Measurements from ENCODE around the gene INSYN2B.

INSYN2B gene

DNA sequence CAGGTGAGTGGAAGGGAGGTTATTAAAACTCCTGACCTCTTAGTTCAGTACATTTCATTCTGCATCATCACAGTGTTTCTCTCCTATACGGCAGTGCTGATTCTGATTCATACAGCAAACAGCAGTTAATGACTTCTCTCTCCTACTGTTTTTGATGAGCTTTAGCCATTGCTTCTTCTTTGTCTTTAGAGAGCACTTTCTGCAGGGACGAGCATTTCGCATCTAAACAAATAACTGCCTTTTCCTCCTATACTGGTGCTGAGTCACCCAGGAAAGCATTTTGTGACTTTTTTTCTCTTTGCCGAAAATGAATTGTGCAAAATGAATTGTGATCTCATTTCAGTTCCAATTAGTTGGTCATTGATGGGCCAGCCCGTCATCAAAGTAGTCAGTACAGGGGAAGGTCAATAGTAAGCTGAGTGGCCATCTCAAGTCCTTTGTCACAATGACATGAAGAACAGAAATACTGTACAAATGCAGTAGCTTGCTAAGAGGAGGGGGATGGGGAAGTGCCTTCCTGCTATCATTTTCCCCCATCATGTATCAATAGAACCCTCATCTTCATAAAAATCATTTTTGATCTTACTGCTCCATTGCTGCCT lies 98.5 kb downstream of the INSYN2B start:
- FAIRE-seq, result no peak

DNA sequence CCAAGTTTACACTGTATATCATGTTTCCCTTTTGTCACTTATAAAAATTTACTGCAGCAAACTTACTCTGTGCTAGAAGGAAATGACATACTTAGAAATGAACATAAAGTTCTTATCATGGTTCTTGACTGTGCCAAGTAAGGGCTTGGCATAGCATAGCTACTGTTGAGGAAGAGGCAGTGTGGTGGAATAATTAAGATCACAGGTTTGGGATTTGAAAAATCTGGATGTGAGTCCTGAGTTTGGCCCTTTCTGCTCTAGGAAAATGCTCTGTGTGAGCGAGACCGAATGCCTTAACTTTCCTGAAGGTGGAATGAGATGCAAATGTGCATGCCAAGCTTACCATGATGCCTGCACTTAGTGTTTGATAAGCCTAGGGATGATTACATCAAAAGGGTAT lies 99.5 kb downstream of the INSYN2B start:
- FAIRE-seq, result no peak

DNA sequence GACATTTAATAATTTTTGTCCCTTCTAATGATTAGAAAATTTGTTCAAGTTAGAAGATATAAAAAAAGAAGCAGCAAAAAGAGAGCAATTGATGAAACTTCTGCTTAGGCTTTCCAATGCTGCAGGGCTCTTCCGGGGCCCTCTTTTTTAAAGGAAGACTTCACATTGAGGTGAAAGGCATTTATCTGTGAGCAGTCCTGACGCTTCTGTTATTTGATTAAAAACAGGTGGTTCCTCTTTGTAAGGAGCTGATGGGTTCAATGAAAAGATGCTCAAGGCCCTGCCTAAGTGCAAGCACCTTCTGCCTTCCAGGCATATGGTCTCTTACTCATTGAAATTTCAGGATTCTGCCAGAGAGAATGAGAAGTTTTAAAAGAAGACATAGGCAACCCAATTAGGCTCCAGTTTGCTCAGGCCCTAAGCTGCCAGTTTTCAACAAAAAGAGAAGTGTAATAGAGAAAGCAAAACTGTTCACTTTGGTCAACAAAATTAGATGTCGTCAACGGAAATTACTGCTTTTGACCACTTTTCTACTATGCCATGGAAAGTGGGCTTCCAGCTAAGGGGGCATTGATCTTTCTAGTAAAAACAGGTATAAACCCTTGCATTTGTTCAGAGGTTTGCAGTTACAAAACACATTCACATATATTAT lies 100.2 kb downstream of the INSYN2B start:
- FAIRE-seq, result no peak

DNA sequence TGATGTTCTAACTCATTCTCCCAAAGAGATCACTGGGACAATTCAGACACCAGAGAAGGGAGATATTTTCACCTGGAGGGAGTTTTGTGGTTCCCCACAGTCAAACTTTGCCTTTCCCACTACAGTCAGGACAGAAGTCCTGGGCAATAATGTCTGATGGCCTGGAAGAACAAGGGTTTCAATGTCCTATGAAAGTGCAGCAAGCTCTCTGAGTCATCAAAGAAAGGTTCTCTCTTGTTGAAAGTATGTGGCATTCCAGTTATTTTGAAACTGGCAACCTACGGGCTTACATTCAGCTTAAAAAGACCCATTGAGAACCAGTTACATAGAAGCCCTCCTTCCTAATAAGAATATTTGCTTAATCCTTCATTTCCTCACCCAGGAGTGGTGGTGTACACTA lies 103.9 kb downstream of the INSYN2B start:
- FAIRE-seq, result no peak

DNA sequence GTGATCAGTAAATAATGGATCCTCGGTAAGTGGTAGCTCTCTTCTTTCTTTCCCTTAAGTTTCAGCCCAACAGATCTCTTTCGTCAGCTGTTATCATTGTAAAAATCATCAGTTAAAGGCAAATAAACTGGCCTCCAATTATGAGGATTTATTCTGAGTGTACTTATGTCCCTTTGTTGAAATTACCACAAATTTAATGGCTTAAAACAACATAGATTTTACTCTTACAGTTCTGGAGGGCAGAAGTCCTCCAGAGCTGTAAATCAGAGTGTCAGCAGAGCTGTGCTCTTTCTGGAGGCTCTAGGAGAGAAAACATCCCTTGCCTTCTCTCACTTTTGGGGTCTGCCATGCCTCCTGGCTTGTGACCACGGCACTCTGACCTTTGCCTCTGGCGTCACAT lies 104.6 kb downstream of the INSYN2B start:
- no peak for FAIRE-seq

DNA sequence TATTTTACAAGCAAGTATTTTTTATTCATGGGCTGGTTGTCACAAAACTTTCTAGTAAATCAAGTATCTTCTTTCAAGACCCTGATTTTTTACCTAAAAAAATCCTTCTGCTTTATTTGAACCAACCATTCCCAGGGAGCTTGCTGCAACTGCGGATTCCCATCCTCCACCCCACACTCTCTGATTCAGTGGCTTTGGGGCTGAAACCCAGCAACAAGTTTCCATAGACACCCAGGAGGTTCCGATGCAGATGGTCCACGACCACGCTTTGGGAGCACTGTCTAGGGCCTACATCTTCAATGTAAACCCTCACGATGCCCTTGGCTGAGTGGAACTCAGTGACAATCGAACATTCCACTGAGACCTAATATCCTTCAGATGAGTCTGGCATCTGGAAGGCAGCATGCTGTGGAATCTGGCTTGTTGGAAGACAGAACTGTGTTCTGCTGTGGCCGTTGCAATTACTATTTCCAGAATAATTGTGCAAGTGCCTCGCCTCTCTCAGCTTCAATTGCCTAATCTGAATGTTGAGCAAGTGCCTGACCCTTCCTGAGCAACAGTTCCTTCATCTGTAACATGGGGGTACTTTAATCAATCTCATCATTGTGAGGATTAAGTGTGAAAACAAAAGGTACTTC lies 105.1 kb downstream of the INSYN2B start:
- no peak for FAIRE-seq

DNA sequence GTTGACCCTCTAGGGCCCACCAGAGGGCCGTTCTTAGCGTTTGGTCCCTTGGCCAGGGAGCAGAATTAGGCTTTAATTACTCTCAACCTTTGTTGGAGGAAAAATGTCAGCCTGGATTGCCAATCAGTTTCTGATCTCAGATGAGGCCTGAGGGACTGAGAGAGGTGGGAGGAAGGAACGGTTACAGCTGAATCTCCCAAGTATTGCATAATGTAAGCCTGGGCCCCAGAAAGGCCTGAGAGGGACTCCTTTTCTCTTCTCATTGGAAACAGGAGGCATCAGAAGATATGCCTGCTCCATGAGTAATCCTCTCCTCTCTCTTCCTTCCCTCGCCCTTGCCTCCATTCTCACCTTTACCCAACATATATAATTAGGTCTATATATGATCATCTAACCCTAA lies 105.7 kb downstream of the INSYN2B start:
- no peak for FAIRE-seq

DNA sequence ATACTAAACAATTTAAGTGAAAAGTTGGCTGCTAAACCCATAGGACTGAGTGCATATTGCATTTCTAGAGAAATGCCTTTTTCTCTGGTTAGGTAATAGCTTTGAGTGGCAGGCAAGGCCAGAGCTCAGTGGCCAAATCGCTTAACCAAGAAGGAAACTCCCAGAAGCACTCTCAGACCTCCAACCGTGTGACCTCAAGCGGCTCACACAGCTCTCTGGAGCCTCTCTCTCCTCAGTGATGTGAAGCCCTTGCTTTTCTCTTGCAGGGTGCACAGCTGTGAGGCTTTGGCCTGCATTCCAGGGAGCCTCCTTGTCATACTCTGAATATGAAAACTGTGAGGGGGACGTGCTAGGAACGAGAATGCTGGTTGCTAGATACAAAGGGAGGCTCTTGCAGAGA lies 106.7 kb downstream of the INSYN2B start:
- no peak for FAIRE-seq

DNA sequence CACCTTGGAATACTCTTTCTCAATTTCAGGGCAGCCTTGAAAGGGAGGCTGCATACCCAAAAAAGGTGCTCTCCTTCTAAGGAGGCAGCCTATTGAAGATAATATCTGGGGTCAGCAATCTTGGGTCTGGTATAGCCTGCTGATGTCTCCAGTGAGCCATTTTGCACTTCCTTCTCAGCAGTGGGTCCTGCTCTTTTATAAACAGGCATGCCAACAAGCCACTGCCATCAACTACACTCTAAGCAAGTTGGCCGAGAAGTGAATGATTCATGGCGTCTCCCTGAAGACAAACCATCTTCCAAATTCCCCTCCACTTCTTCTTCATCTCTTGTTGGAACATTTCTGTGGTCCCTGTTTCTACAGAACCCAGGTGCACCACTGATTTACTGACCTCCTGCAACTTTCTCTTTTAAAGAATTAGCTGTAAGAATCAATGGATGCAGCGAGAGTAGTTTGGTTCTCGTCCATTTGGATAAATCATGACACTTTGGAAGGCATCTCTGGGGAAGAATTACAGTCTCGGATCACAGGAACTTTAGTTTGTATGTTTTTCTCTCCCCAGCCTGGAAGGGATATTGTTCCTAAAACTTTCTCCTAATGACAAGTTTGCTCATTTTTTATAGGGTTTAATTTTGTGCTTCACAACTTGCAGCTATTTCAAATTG lies 108.3 kb downstream of the INSYN2B start:
- no peak for FAIRE-seq

DNA sequence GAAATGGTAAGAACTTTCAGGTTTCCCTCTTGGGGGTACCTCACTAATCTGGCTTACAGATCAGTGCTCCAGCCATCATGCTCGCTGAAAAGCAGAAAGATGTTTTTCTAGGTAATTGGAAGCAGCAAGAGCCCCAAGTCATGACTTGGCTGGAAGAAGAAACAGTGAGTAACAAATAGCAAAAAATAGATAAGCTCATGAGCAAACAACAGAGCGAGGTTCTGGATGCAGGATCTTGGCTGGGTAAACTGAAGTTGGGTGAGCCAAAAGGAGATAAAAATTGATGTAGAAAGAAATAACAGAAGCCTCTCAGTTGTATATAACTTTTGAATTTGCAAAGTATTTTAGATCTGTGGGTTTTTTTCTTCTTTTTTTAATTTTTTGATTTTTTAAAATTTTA lies 110.1 kb downstream of the INSYN2B start:
- no peak for FAIRE-seq

DNA sequence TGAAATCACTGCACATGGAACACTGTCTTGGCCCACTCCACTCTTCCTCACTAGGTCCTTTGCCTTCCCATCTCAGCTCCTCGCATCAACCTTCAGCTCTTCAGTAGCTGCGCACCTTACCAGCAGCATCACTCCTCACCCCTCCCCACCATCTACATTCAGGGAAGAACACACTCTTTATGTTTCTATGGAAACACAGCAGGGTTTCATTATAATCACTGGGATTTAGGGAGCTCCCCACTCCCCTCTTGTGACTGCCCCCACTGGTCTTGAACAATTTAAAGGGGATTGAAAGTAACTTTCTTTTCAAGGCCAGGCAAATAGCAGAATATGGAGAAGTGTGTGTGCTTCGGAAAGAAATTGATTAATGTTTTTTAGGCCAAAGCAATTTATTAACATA lies 111.2 kb downstream of the INSYN2B start:
- FAIRE-seq, result no peak

DNA sequence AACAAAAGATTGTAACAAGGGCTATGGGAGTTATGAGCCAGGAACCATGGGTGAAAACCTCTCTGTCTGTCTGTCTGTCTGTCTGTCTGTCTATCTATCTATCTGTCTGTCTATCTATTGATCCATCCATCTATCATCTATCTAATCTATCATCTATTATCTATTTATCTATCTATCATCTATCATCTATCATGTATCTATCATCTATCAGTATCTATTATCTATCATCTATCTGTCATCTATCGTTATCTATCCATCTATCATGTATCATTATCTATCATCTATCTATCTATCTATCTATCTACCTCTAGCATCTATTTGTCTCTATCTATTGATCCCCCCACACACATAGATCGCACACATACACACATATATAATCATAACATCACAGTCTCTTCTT lies 112.9 kb downstream of the INSYN2B start:
- FAIRE-seq, result no peak

DNA sequence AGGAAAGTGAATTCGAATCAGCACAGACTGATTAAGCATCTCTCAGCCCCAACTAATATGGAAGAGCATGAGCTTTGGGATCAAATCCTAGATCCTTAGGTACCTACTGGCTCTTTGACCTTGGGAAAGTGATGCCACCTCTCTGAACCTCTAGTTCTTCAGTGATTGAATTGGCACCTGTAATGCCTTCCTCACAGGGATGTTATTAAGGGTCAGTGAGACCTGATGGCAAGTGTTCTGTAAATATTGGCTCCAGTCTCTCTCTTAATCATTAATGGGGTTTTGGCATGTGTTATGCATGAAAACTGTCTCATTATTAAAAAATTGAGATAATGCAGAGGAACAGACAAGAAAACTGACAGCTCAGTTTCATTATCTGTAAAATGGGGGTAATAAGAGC lies 115.8 kb downstream of the INSYN2B start:
- FAIRE-seq, result no peak

DNA sequence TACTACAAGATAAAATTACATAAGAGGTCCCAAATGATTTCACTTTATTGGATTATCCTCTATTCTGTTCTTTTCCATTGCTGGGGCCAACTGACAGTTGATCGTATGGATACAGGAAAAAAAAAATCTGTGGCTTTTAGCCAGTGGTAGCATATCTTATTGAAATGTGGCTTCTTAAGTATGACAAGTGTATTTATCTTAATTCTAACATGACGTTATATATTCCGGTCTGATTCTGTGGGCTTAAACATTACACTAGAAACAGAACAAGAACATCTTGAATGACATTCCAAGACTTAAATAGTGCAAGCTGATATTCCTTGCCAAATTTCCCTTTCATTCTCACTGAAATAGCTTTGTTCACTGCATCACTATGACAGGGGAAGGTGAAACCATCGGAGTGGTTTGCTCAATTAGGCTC lies 117.9 kb downstream of the INSYN2B start:
- no peak for FAIRE-seq

DNA sequence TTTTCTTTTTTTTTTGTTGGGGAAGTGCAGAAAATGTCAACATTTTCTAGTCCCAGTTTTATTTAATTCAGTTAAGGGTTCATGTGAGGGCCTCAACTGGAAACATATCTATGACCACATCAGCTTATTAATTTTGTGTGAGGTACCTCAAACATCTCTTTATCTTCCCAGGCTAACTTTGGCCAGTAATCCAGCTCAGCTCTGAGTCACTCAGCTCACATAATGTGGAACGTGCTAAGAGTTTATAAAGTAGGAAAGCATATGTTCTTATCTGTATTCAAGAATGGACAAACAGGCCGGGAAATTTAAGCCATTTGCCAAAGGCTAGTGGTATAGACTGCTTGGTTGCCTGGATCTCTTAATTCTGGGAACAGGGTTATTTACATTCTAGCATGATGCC lies 118.4 kb downstream of the INSYN2B start:
- no peak for FAIRE-seq

DNA sequence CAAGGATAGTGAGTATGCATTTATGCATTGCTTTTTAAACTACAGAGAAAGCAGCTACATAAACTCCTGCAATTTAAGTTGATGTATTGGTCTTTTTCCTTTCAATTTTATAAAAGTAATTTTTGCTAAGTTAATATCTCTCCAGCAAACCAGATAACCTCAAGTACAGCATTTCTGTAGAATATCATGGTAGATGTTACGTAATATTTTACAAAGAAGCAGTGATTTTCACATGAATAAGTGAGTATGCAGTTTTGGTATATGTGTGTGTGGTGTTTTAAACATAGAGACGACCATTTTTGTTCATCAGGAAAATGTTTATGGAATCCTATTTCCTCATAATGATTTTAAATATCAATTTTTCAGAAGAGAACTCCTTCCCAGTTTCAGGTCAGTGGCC lies 118.9 kb downstream of the INSYN2B start:
- FAIRE-seq, result no peak

DNA sequence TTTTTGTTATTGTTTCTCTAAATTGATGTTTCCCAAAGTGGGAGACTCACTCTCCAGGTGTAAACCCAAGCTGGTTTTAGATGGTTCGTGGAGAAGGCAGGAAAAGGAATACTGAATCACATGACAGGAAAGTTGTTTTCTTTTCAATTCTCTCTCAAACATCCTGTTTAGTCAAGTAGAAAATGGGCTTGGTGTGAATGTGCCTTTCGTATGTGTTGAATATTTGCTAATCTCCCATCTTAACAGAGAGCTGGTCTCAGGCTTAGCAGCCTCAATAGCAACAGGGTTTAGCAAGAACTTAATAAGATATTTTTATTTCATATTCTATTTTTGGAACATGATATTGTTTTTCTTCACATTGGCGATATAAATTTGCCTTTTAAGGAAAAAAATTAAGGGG lies 119.7 kb downstream of the INSYN2B start:
- no peak for FAIRE-seq

DNA sequence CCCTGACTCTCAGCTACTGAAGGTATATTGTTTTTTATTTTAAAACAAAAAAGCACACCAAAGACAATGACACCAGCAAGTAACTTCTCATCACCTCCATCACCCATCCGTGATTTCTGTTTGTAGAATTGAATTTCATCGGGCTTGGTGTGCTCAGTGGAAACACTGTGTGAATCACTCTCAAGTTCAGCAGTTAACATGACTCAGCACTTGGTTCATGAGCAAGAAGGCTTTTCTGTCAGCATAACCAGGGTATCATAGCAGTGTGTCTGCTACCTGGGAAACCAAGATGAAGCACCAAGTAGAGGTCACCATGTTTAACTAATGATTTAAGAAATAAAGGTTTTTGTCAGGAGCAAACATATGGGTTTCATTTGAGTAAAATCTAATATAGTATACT lies 123.7 kb downstream of the INSYN2B start:
- no peak for FAIRE-seq

DNA sequence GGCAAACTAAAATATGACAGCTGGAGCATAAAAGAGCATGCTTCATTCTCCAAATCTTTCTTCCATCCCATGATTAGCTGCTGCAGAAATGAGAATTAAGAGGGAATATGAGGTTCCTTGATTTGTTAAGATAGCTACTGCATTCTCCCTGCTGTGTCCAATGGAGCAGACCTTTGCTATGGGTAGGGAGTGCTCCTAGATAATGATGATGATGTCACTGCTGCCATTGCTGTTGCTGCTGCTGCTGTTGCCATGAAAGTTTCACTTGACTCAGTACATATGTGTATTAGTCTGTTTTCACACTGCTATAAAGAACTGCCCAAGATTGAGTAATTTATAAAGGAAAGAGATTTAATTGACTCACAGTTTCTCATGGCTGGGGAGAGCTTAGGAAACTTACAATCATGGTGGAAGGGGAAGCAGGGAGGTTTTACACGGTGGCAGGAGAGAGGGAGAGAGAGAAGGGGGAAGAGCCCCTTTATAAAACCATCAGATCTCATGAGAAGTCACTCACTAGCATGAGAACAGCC lies 128.9 kb downstream of the INSYN2B start:
- no peak for FAIRE-seq

DNA sequence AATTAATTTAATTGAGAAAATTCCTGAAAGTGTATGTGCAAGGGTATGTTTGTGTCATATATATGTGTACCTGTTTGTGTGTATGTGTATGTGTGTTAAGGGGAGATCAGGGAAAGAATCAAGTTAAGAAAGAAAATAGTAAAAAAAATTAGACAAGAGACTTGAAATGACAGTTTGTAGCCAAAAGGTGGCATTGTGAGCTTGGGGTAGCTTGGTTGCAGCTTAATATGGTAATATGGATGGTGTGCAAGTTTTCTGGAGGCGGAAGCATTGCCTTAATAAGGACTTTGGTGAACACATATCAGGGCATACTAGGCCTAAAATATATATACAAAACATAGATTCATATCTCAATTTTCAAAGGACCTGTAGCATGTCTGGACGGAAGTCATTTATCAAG lies 129.9 kb downstream of the INSYN2B start:
- FAIRE-seq, result no peak

DNA sequence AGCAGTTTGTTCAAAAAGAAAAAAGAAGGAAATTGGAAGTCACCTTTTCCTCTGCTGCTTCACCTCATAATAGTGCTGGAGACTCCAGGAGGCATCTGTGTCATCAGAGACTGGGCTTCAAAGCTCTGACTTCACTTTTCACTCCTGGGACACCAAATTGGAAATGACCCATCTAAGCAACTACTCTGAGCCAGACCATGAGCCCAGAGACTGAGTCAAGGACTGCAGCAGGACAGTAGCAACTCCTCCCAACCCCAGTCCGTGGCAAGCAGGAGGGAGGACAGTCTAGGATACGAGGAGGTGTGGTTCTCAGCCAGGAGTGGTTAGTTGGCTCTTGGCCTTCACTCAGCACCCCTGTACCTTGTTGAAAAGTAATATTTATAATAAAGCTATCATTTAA lies 131.5 kb downstream of the INSYN2B start:
- FAIRE-seq, result no peak

DNA sequence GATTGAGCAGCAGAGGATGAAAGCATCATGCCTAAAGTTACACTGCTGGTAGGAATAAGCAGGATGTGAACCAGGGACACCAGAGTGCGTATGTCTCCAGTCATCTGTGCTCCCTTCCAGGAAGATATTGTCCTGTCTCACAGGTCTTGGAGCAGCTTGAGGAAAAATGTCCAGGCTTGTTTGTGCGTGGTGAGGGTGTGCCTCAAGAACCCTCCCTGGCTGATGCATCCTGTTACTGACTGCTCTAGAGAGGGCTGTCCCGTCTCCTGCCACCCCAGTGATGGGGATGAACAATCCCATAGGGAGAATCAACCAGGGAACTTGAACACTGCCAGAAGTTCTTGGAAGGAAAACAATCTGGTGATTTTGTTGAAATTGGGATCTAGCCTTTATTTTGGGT lies 132.0 kb downstream of the INSYN2B start:
- FAIRE-seq, result no peak

DNA sequence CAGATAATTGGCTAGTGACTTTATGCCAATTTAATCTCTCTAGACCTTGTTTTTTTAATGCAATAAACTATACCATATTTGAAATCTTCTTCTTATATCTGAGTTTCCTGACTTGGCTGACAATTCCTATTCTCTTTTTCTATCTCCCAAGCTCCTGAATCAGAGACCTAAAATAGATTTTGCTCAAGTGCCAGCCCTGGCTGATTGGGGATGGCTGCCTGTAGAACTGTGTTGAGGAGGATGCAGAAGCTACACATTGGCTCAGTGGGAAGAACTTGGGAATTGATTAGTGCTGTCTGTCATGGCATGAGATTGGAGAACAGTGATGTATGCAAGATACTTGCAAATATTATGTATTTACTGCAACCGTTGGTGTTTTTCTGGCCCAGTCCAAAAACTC lies 132.8 kb downstream of the INSYN2B start:
- FAIRE-seq, result no peak

DNA sequence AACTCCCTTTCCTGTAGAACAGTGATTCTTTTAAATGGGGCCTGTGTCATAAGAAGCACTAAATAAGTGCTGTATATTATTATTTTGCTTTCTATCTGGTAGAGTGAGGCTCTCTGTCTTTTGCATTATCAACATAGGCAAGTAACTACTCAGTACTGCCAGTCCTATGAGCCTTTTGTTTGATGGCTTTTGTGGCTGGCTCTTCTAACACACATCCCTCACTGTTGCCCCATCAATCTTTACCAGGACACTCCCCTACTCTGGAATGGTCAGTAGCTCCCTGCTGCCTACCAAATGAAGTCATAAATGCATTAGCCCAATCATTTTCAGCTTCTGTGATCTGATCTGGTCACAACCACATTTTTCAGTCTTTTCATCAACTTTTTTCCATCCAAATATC lies 137.6 kb downstream of the INSYN2B start:
- no peak for FAIRE-seq
